Dermis blood vessel endothelial cell (primary cell): ENCODE results near the gene PLD4. TPM values are rescaled to one million over a fixed set of nuclear protein-coding genes. Genes with fewer than 3 reads are reported as not detected.
"Not testable (repeated sequence)": the region's sequence is repeated elsewhere in the genome, so short reads cannot be mapped to it uniquely, and the experiment has no call there.

Experiments used
- DNase-seq: peaks from one replicate; pipeline ENCODE4 v3.0.0; 2010
- total RNA-seq: library from RNA; depleted of rRNA; stranded (reverse); fragments of >200 nt; gene quantifications from 2 replicates; pipeline ENCODE4 v1.2.3, GENCODE V29; 2014

PLD4 gene
- total RNA-seq, 1 donor from 2014 or later, result under 0.01 TPM

- DNase-seq, result no peak
Observed at GRCh38 chr14:104942586-104942985, 17.9 kb downstream of the PLD4 start.

DNA sequence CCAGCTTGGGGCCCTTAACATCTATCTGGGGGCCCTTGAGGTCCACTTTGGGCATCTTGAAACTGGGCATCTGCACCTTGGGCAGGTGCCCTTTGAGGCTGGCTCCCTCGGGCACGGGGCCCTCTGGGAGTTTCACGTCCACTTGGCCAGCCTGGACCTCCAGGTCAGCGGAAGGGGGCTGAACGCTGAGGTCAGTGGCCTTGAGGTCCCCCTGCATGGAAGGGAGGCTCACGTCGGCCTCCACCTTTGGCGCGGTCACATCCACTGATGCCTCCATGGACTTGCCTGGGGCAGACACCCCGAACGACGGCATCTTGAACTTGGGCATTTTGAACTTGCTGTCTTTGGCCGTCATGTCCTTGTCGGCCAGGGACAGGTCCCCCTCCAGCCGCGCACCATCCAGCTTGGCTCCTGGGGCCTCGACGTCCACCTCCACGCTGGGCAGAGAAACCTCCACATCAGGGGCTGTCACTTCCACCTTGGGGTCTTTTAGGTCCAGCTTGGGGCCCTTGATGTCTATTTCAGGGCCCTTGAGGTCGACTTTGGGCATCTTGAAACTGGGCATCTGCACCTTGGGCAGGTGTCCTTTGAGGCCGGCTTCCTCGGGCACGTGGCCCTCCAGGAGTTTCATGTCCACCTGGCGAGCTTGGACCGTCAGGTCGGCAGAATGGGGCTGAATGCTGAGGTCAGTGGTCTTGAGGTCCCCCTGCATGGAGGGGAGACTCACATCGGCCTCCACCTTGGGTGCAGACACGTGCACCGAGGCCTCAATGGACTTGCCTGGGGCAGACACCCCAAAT lies 18.7 kb downstream of the PLD4 start:
- not testable (repeated sequence) for DNase-seq

DNA sequence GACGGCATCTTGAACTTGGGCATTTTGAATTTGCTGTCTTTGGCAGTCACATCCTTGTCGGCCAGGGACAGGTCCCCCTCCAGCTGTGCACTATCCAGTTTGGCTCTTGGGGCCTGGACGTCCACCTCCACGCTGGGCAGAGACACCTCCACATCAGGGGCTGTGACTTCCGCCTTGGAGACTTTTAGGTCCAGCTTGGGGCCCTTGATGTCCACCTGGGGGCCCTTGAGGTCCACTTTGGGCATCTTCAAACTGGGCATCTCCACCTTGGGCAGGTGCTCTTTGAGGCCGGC lies 19.3 kb downstream of the PLD4 start:
- not testable (repeated sequence) for DNase-seq

GRCh38 chr14:104944436-104945205 lies 19.9 kb downstream of the PLD4 start:
- not testable (repeated sequence) for DNase-seq

- DNase-seq, result not testable (repeated sequence)
Observed at GRCh38 chr14:104945266-104945665, 20.6 kb downstream of the PLD4 start.

GRCh38 chr14:104945986-104946965 lies 21.6 kb downstream of the PLD4 start:
- DNase-seq, result not testable (repeated sequence)

DNA sequence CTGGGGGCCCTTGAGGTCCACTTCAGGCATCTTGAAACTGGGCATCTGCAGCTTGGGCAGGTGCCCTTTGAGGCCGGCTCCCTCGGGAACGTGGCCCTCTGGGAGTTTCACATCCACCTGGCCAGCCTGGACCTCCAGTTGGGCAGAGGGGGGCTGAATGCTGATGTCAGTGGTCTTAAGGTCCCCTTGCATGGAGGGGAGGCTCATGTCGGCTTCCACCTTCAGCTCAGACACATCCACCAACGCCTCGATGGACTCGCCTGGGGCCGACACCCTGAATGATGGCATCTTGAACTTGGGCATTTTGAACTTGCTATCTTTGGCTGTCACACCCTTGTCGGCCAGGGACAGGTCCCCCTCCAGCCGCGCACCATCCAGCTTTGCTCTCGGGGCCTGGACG lies 22.5 kb downstream of the PLD4 start:
- not testable (repeated sequence) for DNase-seq

GRCh38 chr14:104947881-104948735 lies 23.4 kb downstream of the PLD4 start:
- DNase-seq, result not testable (repeated sequence)

GRCh38 chr14:104948736-104949031 lies 24.0 kb downstream of the PLD4 start:
- no peak for DNase-seq

- not testable (repeated sequence) for DNase-seq
Observed at GRCh38 chr14:104949406-104949955, 24.8 kb downstream of the PLD4 start.

DNA sequence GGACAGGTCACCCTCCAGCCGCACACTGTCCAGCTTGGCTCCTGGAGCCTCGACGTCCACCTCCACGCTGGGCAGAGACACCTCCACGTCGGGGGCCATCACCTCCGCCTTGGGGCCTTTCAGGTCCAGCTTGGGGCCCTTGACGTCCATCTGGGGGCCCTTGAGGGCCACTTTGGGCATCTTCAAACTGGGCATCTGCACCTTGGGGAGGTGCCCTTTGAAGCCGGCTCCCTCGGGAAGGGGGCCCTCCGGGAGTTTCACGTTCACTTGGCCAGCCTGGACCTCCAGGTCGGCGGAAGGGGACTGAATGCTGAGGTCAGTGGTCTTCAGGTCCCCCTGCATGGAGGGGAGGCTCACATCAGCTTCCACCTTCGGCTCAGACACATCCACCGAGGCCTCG lies 25.3 kb downstream of the PLD4 start:
- no peak for DNase-seq

GRCh38 chr14:104950701-104951100 lies 26.0 kb downstream of the PLD4 start:
- not testable (repeated sequence) for DNase-seq

DNA sequence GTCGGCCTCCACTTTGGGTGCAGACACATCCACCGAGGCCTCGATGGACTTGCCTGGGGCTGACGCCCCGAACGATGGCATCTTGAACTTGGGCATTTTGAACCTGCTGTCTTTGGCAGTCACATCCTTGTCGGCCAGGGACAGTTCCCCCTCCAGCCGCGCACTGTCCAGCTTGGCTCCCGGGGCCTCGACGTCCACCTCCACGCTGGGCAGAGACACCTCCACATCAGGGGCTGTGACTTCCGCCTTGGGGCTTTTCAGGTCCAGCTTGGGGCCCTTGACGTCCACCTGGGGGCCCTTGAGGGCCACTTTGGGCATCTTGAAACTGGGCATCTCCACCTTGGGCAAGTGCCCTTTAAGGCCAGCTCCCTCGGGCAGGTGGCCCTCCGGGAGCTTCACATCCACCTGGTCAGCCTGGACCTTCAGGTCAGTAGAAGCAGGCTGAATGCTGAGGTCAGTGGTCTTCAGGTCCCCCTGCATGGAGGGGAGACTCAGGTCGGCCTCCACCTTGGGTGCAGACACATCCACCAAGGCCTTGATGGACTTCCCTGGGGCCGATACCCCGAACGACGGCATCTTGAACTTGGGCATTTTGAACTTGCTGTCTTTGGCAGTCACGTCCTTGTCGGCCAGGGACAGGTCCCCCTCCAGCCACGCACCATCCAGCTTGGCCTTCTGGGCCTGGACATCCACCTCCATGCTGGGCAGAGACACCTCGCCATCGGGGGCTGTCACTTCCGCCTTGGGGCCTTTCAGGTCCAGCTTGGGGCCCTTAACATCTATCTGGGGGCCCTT lies 27.4 kb downstream of the PLD4 start:
- DNase-seq, result not testable (repeated sequence)

DNA sequence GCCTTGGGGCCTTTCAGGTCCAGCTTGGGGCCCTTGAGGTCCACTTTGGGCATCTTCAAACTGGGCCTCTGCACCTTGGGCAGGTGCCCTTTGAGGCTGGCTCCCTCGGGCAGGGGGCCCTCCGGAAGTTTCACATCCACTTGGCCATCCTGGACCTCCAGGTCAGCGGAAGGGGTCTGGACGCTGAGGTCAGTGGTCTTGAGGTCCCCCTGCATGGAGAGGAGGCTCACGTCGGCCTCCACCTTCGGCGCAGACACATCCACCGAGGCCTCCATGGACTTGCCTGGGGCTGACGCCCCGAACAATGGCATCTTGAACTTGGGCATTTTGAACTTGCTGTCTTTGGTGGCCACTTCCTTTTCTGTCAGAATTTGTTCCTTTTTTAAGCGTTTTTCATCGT lies 28.4 kb downstream of the PLD4 start:
- DNase-seq, result no peak

- no peak for DNase-seq
Observed at GRCh38 chr14:104953896-104954656, 29.4 kb downstream of the PLD4 start.

DNA sequence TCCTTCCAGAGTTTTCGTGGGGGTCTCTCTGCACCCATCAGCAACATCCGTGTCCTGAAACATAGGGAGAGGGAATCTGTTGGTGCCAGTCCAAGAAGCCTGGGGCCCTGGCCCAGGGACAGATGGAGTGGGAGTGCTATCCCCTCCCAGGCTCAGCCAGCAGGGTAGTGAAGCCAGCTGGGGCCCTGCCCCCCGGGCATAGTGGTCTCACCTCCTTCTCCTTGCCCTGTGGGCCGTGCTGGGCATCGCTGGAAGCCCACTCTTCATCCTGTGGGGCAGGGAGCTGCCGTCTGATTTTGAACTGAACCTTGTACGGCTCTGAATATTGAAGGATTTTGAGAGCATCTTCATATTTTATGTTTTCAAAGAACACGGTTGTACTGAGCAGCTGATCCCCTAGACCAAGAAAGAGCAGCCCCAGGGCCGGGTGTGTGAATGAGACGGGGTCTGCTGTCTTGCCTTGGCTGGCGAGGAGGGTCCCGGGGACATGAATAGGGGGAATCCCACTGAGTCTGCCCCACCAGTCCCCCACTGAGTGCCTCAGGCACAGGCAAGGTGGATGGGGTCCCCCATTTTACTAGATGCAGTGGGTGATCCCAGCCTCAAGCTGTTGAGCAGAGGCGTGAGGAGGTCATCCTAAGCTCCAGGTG lies 30.2 kb downstream of the PLD4 start:
- DNase-seq, result no peak

- DNase-seq, result no peak
Observed at GRCh38 chr14:104955396-104955770, 30.7 kb downstream of the PLD4 start.

DNA sequence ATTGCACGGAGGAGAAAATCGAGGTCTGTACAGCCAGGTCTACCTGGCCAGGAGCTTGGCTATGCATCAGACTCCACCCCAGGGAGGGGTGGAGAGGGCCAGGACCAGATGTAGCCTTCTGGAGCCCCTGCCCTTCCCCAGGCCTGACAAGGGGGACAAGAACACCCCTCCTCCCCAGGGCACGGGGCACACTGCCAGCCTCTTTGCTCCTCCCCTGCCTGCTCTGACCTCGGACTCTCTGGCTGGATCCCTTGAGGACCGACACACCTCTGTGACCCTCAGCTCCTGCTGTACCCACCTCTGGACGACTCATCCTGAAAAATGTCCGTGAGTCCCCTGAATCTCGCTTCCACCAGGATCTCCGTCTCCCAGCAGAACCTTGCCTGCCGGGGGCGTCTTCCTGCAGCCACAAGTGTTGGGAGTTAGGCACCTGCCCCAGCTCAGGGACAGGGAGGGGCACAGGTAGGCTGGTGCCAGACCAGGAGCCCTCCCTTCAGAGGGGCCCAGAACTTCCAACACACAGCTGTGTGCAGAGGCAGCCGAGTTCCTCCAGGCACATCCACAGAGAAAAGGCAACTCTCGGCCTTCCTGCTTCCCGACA lies 31.7 kb downstream of the PLD4 start:
- DNase-seq, result no peak
